HepG2 (cell line): Measurements from ENCODE around the gene KRT6C. TPM values are rescaled to one million over a fixed set of nuclear protein-coding genes. Genes with fewer than 3 reads are reported as not detected.

Source experiments
- ATAC-seq: fragments of 200-7000 bp; cut with Tn5 transposase; 3 replicates; pipeline ENCODE4 v1.9.1; 2020; ENCODE audit warnings: mild to moderate bottlenecking, moderate library complexity
- BruUV-seq: library from RNA; stranded (reverse); fragments of 400-500 nt; replicated peaks from 2 replicates; lab custom pipeline; 2021; lab: Mats Ljungman, UMichigan
- CTCF ChIA-PET: fragments of 300-600 bp; formaldehyde crosslinking; extraction: SDS; loops from one replicate; lab custom pipeline; 2021; ENCODE audit warnings: low total read pairs, inconsistent platforms, low intra/inter-chr PET ratio; lab: Yijun Ruan, JAX
- POLR2A ChIA-PET: fragments of 350-600 bp; sonication (Branson Sonifier 250); formaldehyde crosslinking; loops from one replicate; lab custom pipeline; 2020; ENCODE audit warnings: antibody characterized with exemption, inconsistent platforms; lab: Yijun Ruan, JAX
- DNase-seq: peaks from one replicate; pipeline ENCODE4 v3.0.0-alpha.2; 2015; ENCODE audit warnings: low spot score
- FAIRE-seq: peaks from 3 replicates; lab custom pipeline; 2011; peaks lifted over from hg19 to GRCh38; lab: Jason Lieb, UNC
- H2AFZ ChIP-seq: one replicate; pipeline ENCODE4 v1.6.1; 2011; ENCODE audit warnings: low read length, inconsistent platforms
- H3K27ac ChIP-seq: fragments of 300-600 bp; 3 replicates; pipeline ENCODE4 v1.8.0; 2011; ENCODE audit warnings: mixed run types, mild to moderate bottlenecking, mixed read lengths, low read length, inconsistent platforms; ENCODE audit not compliant: insufficient read depth; ENCODE audit errors: extremely low read length
- H3K27me3 ChIP-seq, 2 experiments: fragments of 200-600 bp in 1 of 2; 2 replicates in 1 of 2; 3 replicates in 1 of 2; pipeline versions ENCODE4 v1.6.0 to v1.8.0; 2011; ENCODE audit warnings: low read length in 2 of 2, mild to moderate bottlenecking in 2 of 2, moderate library complexity in 2 of 2, inconsistent platforms in 1 of 2; ENCODE audit not compliant: insufficient read depth in 2 of 2, control insufficient read depth in 1 of 2
- H3K36me3 ChIP-seq, 2 experiments: fragments of 200-600 bp in 1 of 2; replicated peaks in 1 of 2; 2 replicates in 1 of 2; 3 replicates in 1 of 2; pipeline versions ENCODE4 v1.5.1 to v1.8.0; 2011; ENCODE audit warnings: low read length in 2 of 2, inconsistent platforms in 1 of 2; ENCODE audit not compliant: insufficient read depth in 2 of 2, control insufficient read depth in 1 of 2
- H3K4me1 ChIP-seq: 2 replicates; pipeline ENCODE4 v1.5.1; 2012; ENCODE audit warnings: low read length, inconsistent platforms; ENCODE audit not compliant: insufficient read depth
- H3K4me2 ChIP-seq: 2 replicates; pipeline ENCODE4 v1.6.0; 2011; ENCODE audit warnings: low read depth, low read length, inconsistent platforms
- H3K4me3 ChIP-seq, 3 experiments: fragments of 200-600 bp in 1 of 3; sonication (generic), shearing (Covaris generic) in 1 of 3; replicated peaks in 1 of 3; 2 replicates each; pipeline ENCODE4 v1.5.1; 2011 to 2016; ENCODE audit warnings: low read length in 3 of 3, inconsistent platforms in 2 of 3, low read depth in 2 of 3, mild to moderate bottlenecking in 2 of 3, control low read depth in 1 of 3, mixed read lengths in 1 of 3; ENCODE audit not compliant: insufficient read depth in 1 of 3
- H3K79me2 ChIP-seq: one replicate; pipeline ENCODE4 v1.6.1; 2011; ENCODE audit warnings: low read length, inconsistent platforms; ENCODE audit not compliant: insufficient read depth
- H3K9ac ChIP-seq: 2 replicates; pipeline ENCODE4 v1.6.0; 2011; ENCODE audit warnings: mild to moderate bottlenecking, low read depth, low read length, inconsistent platforms; ENCODE audit not compliant: insufficient read depth
- H3K9me3 ChIP-seq: 2 replicates; pipeline ENCODE4 v1.5.1; 2012; ENCODE audit warnings: mild to moderate bottlenecking, low read length
- H4K20me1 ChIP-seq: 2 replicates; pipeline ENCODE4 v1.6.0; 2011; ENCODE audit warnings: inconsistent platforms, mild to moderate bottlenecking, low read length, moderate library complexity; ENCODE audit not compliant: insufficient read depth
- FIP1L1 ChIP-seq: fragments of 200-400 bp; formaldehyde crosslinking; IDR thresholded peaks from 2 replicates; pipeline ENCODE4 v1.6.1; 2018; ENCODE audit warnings: low read depth, mild to moderate bottlenecking, low read length, moderate library complexity, borderline replicate concordance; ENCODE audit not compliant: insufficient read depth
- GATAD2A ChIP-seq: IDR thresholded peaks from 2 replicates; pipeline ENCODE4 v1.6.1; 2016
- KMT2A ChIP-seq: sonication (generic); formaldehyde crosslinking; IDR thresholded peaks from 2 replicates; pipeline ENCODE4 v1.4.0; 2020; ENCODE audit warnings: missing genetic modification reagents
- MLXIP ChIP-seq: sonication (generic); formaldehyde crosslinking; IDR thresholded peaks from 2 replicates; pipeline ENCODE4 v1.9.0; 2021; ENCODE audit warnings: missing genetic modification reagents, borderline replicate concordance
- NONO ChIP-seq, 2 experiments: fragments of 450-650 bp in 1 of 2; sonication (generic) in 1 of 2; formaldehyde crosslinking in 1 of 2; IDR thresholded peaks in 1 of 2; conservative IDR thresholded peaks in 1 of 2; 2 replicates each; pipeline versions ENCODE4 v1.6.1 to v1.8.0; 2017 to 2022; ENCODE audit warnings: mild to moderate bottlenecking in 1 of 2, missing genetic modification reagents in 1 of 2, moderate library complexity in 1 of 2
- SAFB2 ChIP-seq: sonication (generic); formaldehyde crosslinking; IDR thresholded peaks from 2 replicates; pipeline ENCODE4 v1.5.1; 2020; ENCODE audit warnings: missing genetic modification reagents, low read depth, mild to moderate bottlenecking, borderline replicate concordance
- SP140L ChIP-seq: sonication (generic); formaldehyde crosslinking; IDR thresholded peaks from 2 replicates; pipeline ENCODE4 v1.4.0; 2020; ENCODE audit warnings: missing genetic modification reagents, borderline replicate concordance
- ZBTB4 ChIP-seq: sonication (generic); formaldehyde crosslinking; IDR thresholded peaks from 2 replicates; pipeline ENCODE4 v1.4.0; 2020; ENCODE audit warnings: missing genetic modification reagents, mild to moderate bottlenecking, borderline replicate concordance
- ZBTB44 ChIP-seq: sonication (generic); formaldehyde crosslinking; IDR thresholded peaks from 2 replicates; pipeline ENCODE4 v1.4.0; 2020; ENCODE audit warnings: missing genetic modification reagents
- ZBTB7B ChIP-seq: sonication (generic); formaldehyde crosslinking; IDR thresholded peaks from 2 replicates; pipeline ENCODE4 v1.4.0; 2020; ENCODE audit warnings: missing genetic modification reagents
- ZMYM4 ChIP-seq: sonication (generic); formaldehyde crosslinking; IDR thresholded peaks from 2 replicates; pipeline ENCODE4 v1.8.1; 2023; ENCODE audit warnings: mild to moderate bottlenecking, missing genetic modification reagents
- ZNF230 ChIP-seq: sonication (generic); formaldehyde crosslinking; IDR thresholded peaks from 2 replicates; pipeline ENCODE4 v1.4.0; 2020; ENCODE audit warnings: mild to moderate bottlenecking, missing genetic modification reagents
- ZNF382 ChIP-seq: sonication (generic); formaldehyde crosslinking; IDR thresholded peaks from 2 replicates; pipeline ENCODE4 v1.5.0; 2020; ENCODE audit warnings: missing genetic modification reagents, mild to moderate bottlenecking, borderline replicate concordance
- ZNF572 ChIP-seq: sonication (generic); formaldehyde crosslinking; IDR thresholded peaks from 2 replicates; pipeline ENCODE4 v1.5.1; 2020; ENCODE audit warnings: mild to moderate bottlenecking, missing genetic modification reagents
- ZNF670 ChIP-seq: sonication (generic); formaldehyde crosslinking; IDR thresholded peaks from 2 replicates; pipeline ENCODE4 v1.8.0; 2022; ENCODE audit warnings: mild to moderate bottlenecking, missing genetic modification reagents, borderline replicate concordance
- WGBS: methylation state at CpG from one replicate; pipeline ENCODE4 v1.1.6; 2017; ENCODE audit warnings: low lambda C conversion rate; 5-methylcytosine and 5-hydroxymethylcytosine counted together
- in situ Hi-C: cut with HindIII; loops from 2 replicates; pipeline ENCODE4 v1.10.0; 2017; ENCODE audit warnings: low pct_unique_long_range_greater_than_20kb; ENCODE audit not compliant: extremely low pct_ligation_motif_present
- intact Hi-C: fragments of 100-400 bp; cut with micrococcal nuclease; formaldehyde crosslinking; loops from one replicate; pipeline ENCODE4 v1.10.0; 2022; ENCODE audit not compliant: unreplicated experiment
- polyA plus RNA-seq, 8 experiments: library from polyadenylated mRNA; depleted of rRNA in 3 of 8; stranded (reverse) in 7 of 8; unstranded in 1 of 8; fragments of >200 nt; fragmentation: Illumina TruSeq in 4 of 8; extraction: Trizol in 4 of 8; gene quantifications; 2 replicates each; pipeline versions ENCODE4 v1.2.1 to v1.2.3, GENCODE V29; 2011 to 2016; ENCODE audit warnings: low read depth in 4 of 8, missing spikeins in 1 of 8, mixed read lengths in 1 of 8; ENCODE audit not compliant: insufficient read depth in 1 of 8
- total RNA-seq, 5 experiments: library from RNA; depleted of rRNA; stranded (reverse); fragments of >200 nt; fragmentation: Illumina TruSeq; extraction: Trizol; gene quantifications; 2 replicates each; pipeline ENCODE4 v1.2.3, GENCODE V29; 2016; ENCODE audit warnings: low read depth in 1 of 5

The KRT6C gene
- total and polyA plus RNA-seq, 2 of the 13 experiments (the other 11 are each of a cell fraction or from before 2014, with no cell fraction given), result 0.03 TPM; not detected in 1

GRCh38 chr12:52496054-52496453 lies 22.4 kb upstream of the KRT6C start:
- no peak overlapping the region for H3K27ac ChIP-seq
- H3K79me2 ChIP-seq, result no peaks in the 10 kb centered on the region
- ChIA-PET POLR2A (no interaction called here), CTCF (no interaction called here)
- peaks cover 3 to 17% of the 10 kb centered on the region in 2 experiments; a peak in 3 of 5 replicates for H3K27me3 ChIP-seq
- intact Hi-C loops, result no loop called here
- 0 out of 2 replicates have a peak, but pooled peaks cover 6% of the 10 kb centered on the region for H3K4me1 ChIP-seq
- no peak overlapping the region for H3K4me3 ChIP-seq
- H3K36me3 ChIP-seq, result no peaks in the 10 kb centered on the region
- H3K4me2 ChIP-seq, result no peak overlapping the region
- in situ Hi-C loops, result no loop called here
- FAIRE-seq, result no peak
- no peak overlapping the region for H2AFZ ChIP-seq
- H3K9me3 ChIP-seq, result no peaks in the 10 kb centered on the region
- H3K9ac ChIP-seq, result no peak overlapping the region
- DNase-seq, result no peak
- WGBS, result 50% methylated on average over 2 of the region's 2 CpGs
- BruUV-seq, result no TSS peak
- ATAC-seq, result no peak
- no peaks in the 10 kb centered on the region for H4K20me1 ChIP-seq
- TF ChIP-seq NONO (IDR thresholded peaks at IDR 0.05), result no peak
- TF ChIP-seq NONO (CRISPR knock-in tag; conservative IDR thresholded peaks at IDR 0.05), result no peak
- TF ChIP-seq GATAD2A, result no peak
- no peak for TF ChIP-seq ZNF670 (CRISPR knock-in tag)
- TF ChIP-seq ZNF572 (CRISPR knock-in tag), result no peak
- TF ChIP-seq ZNF382 (CRISPR knock-in tag), result no peak
- no peak for TF ChIP-seq ZMYM4 (CRISPR knock-in tag)
- no peak for TF ChIP-seq KMT2A
- TF ChIP-seq SP140L (CRISPR knock-in tag), result no peak
- no peak for TF ChIP-seq ZBTB4 (CRISPR knock-in tag)
- TF ChIP-seq ZBTB44 (CRISPR knock-in tag), result no peak
- TF ChIP-seq ZNF230, result no peak
- TF ChIP-seq MLXIP (CRISPR knock-in tag), result no peak
- no peak for TF ChIP-seq FIP1L1
- no peak for TF ChIP-seq SAFB2 (CRISPR knock-in tag)
- no peak for TF ChIP-seq ZBTB7B (CRISPR knock-in tag)
